H1 (cell line): ENCODE data around the gene RPL38. TPM values are rescaled to one million over a fixed set of nuclear protein-coding genes. Genes with fewer than 3 reads are reported as not detected.

ENCODE experiments used
- CTCF ChIA-PET: fragments of 300-600 bp; sonication (Branson Sonifier 250); formaldehyde crosslinking; loops from one replicate; lab custom pipeline; 2021; ENCODE audit not compliant: partially characterized antibody; lab: Charles Lee
- POLR2A ChIA-PET: fragments of 300-600 bp; sonication (Branson Sonifier 250); formaldehyde crosslinking; loops from one replicate; lab custom pipeline; 2021; ENCODE audit warnings: inconsistent platforms; ENCODE audit not compliant: partially characterized antibody; lab: Charles Lee
- DNase-seq, 2 experiments: peaks; one replicate each; pipeline versions ENCODE4 v3.0.0 to v3.0.0-alpha.2; 2010 to 2022; ENCODE audit warnings: low spot score in 2 of 2, low read depth in 1 of 2, mixed read lengths in 1 of 2
- FAIRE-seq: peaks from 2 replicates; lab custom pipeline; 2011; peaks lifted over from hg19 to GRCh38; lab: Jason Lieb, UNC
- H2AFZ ChIP-seq: 2 replicates; pipeline ENCODE4 v1.8.1; 2012; ENCODE audit warnings: low read length, inconsistent platforms
- H2AK5ac ChIP-seq: 2 replicates; pipeline ENCODE4 v1.6.1; 2013; ENCODE audit warnings: low read depth, low read length
- H2BK120ac ChIP-seq: replicated peaks from 2 replicates; pipeline ENCODE3; 2013; ENCODE audit warnings: low read depth, low read length, inconsistent platforms
- H2BK12ac ChIP-seq: 2 replicates; pipeline ENCODE4 v1.6.1; 2013; ENCODE audit warnings: low read depth, low read length
- H2BK15ac ChIP-seq: 2 replicates; pipeline ENCODE4 v1.6.1; 2013; ENCODE audit warnings: low read length
- H2BK20ac ChIP-seq: 2 replicates; pipeline ENCODE4 v1.6.1; 2013; ENCODE audit warnings: low read length
- H2BK5ac ChIP-seq: 2 replicates; pipeline ENCODE4 v1.6.1; 2013; ENCODE audit warnings: low read depth, low read length
- H3K14ac ChIP-seq: 2 replicates; pipeline ENCODE4 v1.6.1; 2013; ENCODE audit warnings: inconsistent platforms; ENCODE audit not compliant: insufficient read length
- H3K18ac ChIP-seq: 2 replicates; pipeline ENCODE4 v1.6.1; 2013; ENCODE audit warnings: low read length; ENCODE audit errors: extremely low read depth
- H3K23ac ChIP-seq: 2 replicates; pipeline ENCODE4 v1.6.1; 2013; ENCODE audit warnings: inconsistent platforms; ENCODE audit not compliant: insufficient read length
- H3K23me2 ChIP-seq: 2 replicates; pipeline ENCODE4 v1.6.1; 2013; ENCODE audit warnings: low read depth, low read length
- H3K27ac ChIP-seq: 2 replicates; pipeline ENCODE4 v1.6.1; 2011; ENCODE audit warnings: low read depth, low read length, inconsistent platforms
- H3K27me3 ChIP-seq, 4 experiments: replicated peaks in 1 of 4; 1 replicate in 1 of 4; 2 replicates in 3 of 4; pipeline versions ENCODE4 v1.6.1 to v1.8.1; 2011 to 2013; ENCODE audit warnings: low read length in 3 of 4, mild to moderate bottlenecking in 3 of 4, inconsistent platforms in 2 of 4, mixed read lengths in 2 of 4, moderate library complexity in 1 of 4; ENCODE audit not compliant: control insufficient read depth in 3 of 4, insufficient read depth in 3 of 4; ENCODE audit errors: extremely low read depth in 1 of 4
- H3K36me3 ChIP-seq, 4 experiments: 2 replicates each; pipeline versions ENCODE4 v1.6.1 to v1.8.1; 2011 to 2013; ENCODE audit warnings: mild to moderate bottlenecking in 4 of 4, low read length in 3 of 4, moderate library complexity in 2 of 4, control low read depth in 1 of 4, inconsistent platforms in 1 of 4; ENCODE audit not compliant: insufficient read depth in 4 of 4, control insufficient read depth in 2 of 4
- H3K4ac ChIP-seq: replicated peaks from 2 replicates; pipeline ENCODE3; 2013; ENCODE audit warnings: low read length, low read depth, mixed read lengths, inconsistent platforms; ENCODE audit not compliant: insufficient read length
- H3K4me1 ChIP-seq, 4 experiments: replicated peaks in 1 of 4; 1 replicate in 1 of 4; 2 replicates in 3 of 4; pipeline versions ENCODE4 v1.6.1 to v1.8.1; 2011 to 2013; ENCODE audit warnings: low read length in 3 of 4, inconsistent platforms in 2 of 4, mixed read lengths in 1 of 4; ENCODE audit not compliant: insufficient read depth in 4 of 4, control insufficient read depth in 3 of 4
- H3K4me2 ChIP-seq, 2 experiments: 2 replicates each; pipeline versions ENCODE4 v1.6.1 to v1.8.1; 2011 to 2013; ENCODE audit warnings: low read depth in 2 of 2, low read length in 2 of 2, control low read depth in 1 of 2, inconsistent platforms in 1 of 2, mild to moderate bottlenecking in 1 of 2; ENCODE audit not compliant: insufficient read depth in 1 of 2
- H3K4me3 ChIP-seq, 4 experiments: fragments of 200-600, 300-600 bp in 1 of 4; sonication (generic), shearing (Covaris generic), sonication (Bioruptor Twin) in 1 of 4; 2 replicates each; pipeline versions ENCODE4 v1.5.1 to v1.8.1; 2011 to 2016; ENCODE audit warnings: low read length in 4 of 4, low read depth in 3 of 4, control low read depth in 2 of 4, inconsistent platforms in 2 of 4, mild to moderate bottlenecking in 2 of 4, mixed read lengths in 1 of 4, moderate library complexity in 1 of 4; ENCODE audit not compliant: insufficient read depth in 2 of 4; ENCODE audit errors: extremely low read depth in 1 of 4
- H3K56ac ChIP-seq: replicated peaks from 2 replicates; pipeline ENCODE3; 2013; ENCODE audit warnings: low read depth, mild to moderate bottlenecking, mixed read lengths, low read length, inconsistent platforms; ENCODE audit not compliant: insufficient read length
- H3K79me1 ChIP-seq: 2 replicates; pipeline ENCODE4 v1.6.1; 2013; ENCODE audit warnings: low read depth, low read length, control low read depth
- H3K79me2 ChIP-seq, 2 experiments: 2 replicates each; pipeline versions ENCODE4 v1.6.1 to v1.8.1; 2012 to 2013; ENCODE audit warnings: low read length in 2 of 2, mild to moderate bottlenecking in 2 of 2, inconsistent platforms in 1 of 2; ENCODE audit not compliant: insufficient read depth in 2 of 2, control insufficient read depth in 1 of 2
- H3K9ac ChIP-seq, 4 experiments: replicated peaks in 1 of 4; 1 replicate in 1 of 4; 2 replicates in 3 of 4; pipeline versions ENCODE4 v1.6.1 to v1.8.1; 2011 to 2013; ENCODE audit warnings: low read depth in 3 of 4, low read length in 3 of 4, control low read depth in 2 of 4, mild to moderate bottlenecking in 2 of 4, moderate library complexity in 2 of 4, inconsistent platforms in 1 of 4; ENCODE audit errors: extremely low read depth in 1 of 4
- H3K9me3 ChIP-seq, 2 experiments: 2 replicates each; pipeline versions ENCODE4 v1.6.1 to v1.8.1; 2012 to 2013; ENCODE audit warnings: mild to moderate bottlenecking in 2 of 2, moderate library complexity in 2 of 2, control low read depth in 1 of 2, inconsistent platforms in 1 of 2, low read depth in 1 of 2, low read length in 1 of 2, mixed read lengths in 1 of 2; ENCODE audit not compliant: insufficient read depth in 2 of 2
- H4K20me1 ChIP-seq, 2 experiments: replicated peaks in 1 of 2; 2 replicates each; pipeline versions ENCODE3 to v1.8.1; 2011 to 2013; ENCODE audit warnings: inconsistent platforms in 2 of 2, low read length in 2 of 2, mild to moderate bottlenecking in 1 of 2; ENCODE audit not compliant: insufficient read depth in 2 of 2, control insufficient read depth in 1 of 2
- H4K5ac ChIP-seq: 2 replicates; pipeline ENCODE4 v1.6.1; 2013; ENCODE audit warnings: low read length, low read depth, mixed read lengths, inconsistent platforms; ENCODE audit not compliant: insufficient read length
- H4K8ac ChIP-seq: 2 replicates; pipeline ENCODE4 v1.8.0; 2013; ENCODE audit warnings: mild to moderate bottlenecking, moderate library complexity, low read length, inconsistent platforms; ENCODE audit not compliant: insufficient read depth; ENCODE audit errors: extremely low read depth
- H4K91ac ChIP-seq: replicated peaks from 2 replicates; pipeline ENCODE3; 2013; ENCODE audit warnings: low read length, mixed read lengths, inconsistent platforms; ENCODE audit not compliant: insufficient read length
- EZH2 ChIP-seq: fragments of 200-600 bp; sonication (generic); IDR thresholded peaks from 2 replicates; pipeline ENCODE4 v1.7.1; 2012; ENCODE audit warnings: low read depth, mild to moderate bottlenecking, moderate library complexity, low read length, inconsistent platforms; ENCODE audit not compliant: severe bottlenecking
- JUN ChIP-seq: IDR thresholded peaks from 2 replicates; pipeline ENCODE4 v1.6.1; 2011; ENCODE audit warnings: low read depth, mild to moderate bottlenecking, improper control_type of control experiment, low read length
- JUND ChIP-seq: IDR thresholded peaks from 2 replicates; pipeline ENCODE4 v1.6.1; 2011; ENCODE audit warnings: mild to moderate bottlenecking, improper control_type of control experiment, low read length
- KDM4A ChIP-seq: IDR thresholded peaks from one replicate; pipeline ENCODE4 v1.7.1; 2012; ENCODE audit warnings: low read depth, mild to moderate bottlenecking, moderate library complexity, low read length, inconsistent platforms; ENCODE audit not compliant: severe bottlenecking
- NRF1 ChIP-seq: IDR thresholded peaks from 2 replicates; pipeline ENCODE4 v1.6.1; 2011; ENCODE audit warnings: mild to moderate bottlenecking, low read depth, low read length, improper control_type of control experiment
- PHF8 ChIP-seq: fragments of 200-600 bp; sonication (generic); conservative IDR thresholded peaks from 2 replicates; pipeline ENCODE4 v1.7.1; 2012; ENCODE audit warnings: low read depth, mild to moderate bottlenecking, inconsistent platforms, low read length, moderate library complexity
- SIN3A ChIP-seq, 2 experiments: IDR thresholded peaks in 1 of 2; conservative IDR thresholded peaks in 1 of 2; 2 replicates each; pipeline ENCODE4 v1.6.1; 2011 to 2012; ENCODE audit warnings: low read length in 2 of 2, improper control_type of control experiment in 1 of 2, low read depth in 1 of 2, mild to moderate bottlenecking in 1 of 2
- SIX5 ChIP-seq: IDR thresholded peaks from 2 replicates; pipeline ENCODE4 v1.6.1; 2011; ENCODE audit warnings: mild to moderate bottlenecking, low read depth, low read length
- SRF ChIP-seq: IDR thresholded peaks from 2 replicates; pipeline ENCODE4 v1.6.1; 2011; ENCODE audit warnings: mild to moderate bottlenecking, low read depth, low read length, moderate library complexity
- TEAD4 ChIP-seq: IDR thresholded peaks from 2 replicates; pipeline ENCODE4 v1.6.1; 2012; ENCODE audit warnings: low read depth, low read length, inconsistent platforms, mixed read lengths
- WGBS, 2 experiments: shearing (Covaris generic) in 1 of 2; methylation state at CpG; one replicate each; pipeline versions ENCODE4 v1.1.6 to v1.1.7; 2013 to 2015; ENCODE audit warnings: low lambda C conversion rate in 2 of 2, mixed read lengths in 2 of 2, inconsistent platforms in 1 of 2, low coverage in 1 of 2, missing lambda C conversion rate in 1 of 2; ENCODE audit not compliant: insufficient replicate concordance in 2 of 2, insufficient coverage in 1 of 2, insufficient read length in 1 of 2; ENCODE audit errors: extremely low coverage in 1 of 2, missing lambda C conversion rate in 1 of 2; 5-methylcytosine and 5-hydroxymethylcytosine counted together
- polyA plus RNA-seq, 7 experiments: library from polyadenylated mRNA; depleted of rRNA in 3 of 7; stranded (reverse) in 5 of 7; unstranded in 2 of 7; fragments of >200 nt in 5 of 7; fragments of 200-250 nt in 2 of 7; gene quantifications; 1 replicate in 5 of 7; 2 replicates in 1 of 7; 4 replicates in 1 of 7; pipeline versions ENCODE4 v1.2.1 to v1.2.3, GENCODE V29; 2011 to 2013; ENCODE audit warnings: missing spikeins in 2 of 7, mixed read lengths in 2 of 7
- total RNA-seq: library from RNA; stranded (reverse); fragmentation: NEBNext Ultra II Directional; extraction: Animal tissue kit (Norgen Biotek cat#: 25700); gene quantifications from 2 replicates; pipeline ENCODE4 v1.2.1, GENCODE V29; 2021
- TF ChIP-seq, protein P1 (sequence below): IDR thresholded peaks from 2 replicates; pipeline ENCODE4 v1.6.1; 2011; ENCODE audit warnings: low read length, improper control_type of control experiment
- TF ChIP-seq, protein P2 (sequence below): IDR thresholded peaks from 2 replicates; pipeline ENCODE4 v1.6.1; 2012; ENCODE audit warnings: inconsistent platforms

The RPL38 gene
- total and polyA plus RNA-seq, 2 of the 8 experiments (the other 6 are each of a cell fraction or from before 2014, with no cell fraction given), result 412 to 1,195 TPM

DNA sequence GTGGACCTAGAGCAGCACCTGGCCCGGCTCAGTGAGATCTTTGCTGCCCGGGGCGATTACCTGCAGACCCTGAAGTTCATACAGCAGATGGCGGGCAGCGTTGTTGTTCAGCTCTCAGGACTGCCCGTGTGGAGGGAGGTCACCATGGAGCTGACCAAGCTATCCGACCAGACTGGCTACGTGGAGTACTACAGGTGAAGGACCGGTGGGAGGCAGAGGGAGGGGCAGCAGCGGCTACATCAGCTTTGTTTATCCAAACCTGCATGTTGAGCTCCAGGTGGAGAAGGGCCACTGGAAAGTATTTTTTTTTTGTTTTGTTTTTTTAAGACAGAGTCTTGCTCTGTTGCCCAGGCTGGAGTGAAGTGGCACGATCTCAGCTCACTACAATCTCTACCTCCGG lies 33.8 kb downstream of the RPL38 start:
- no peak for FAIRE-seq
- WGBS, 2 experiments, result 90% methylated on average over 12 of the region's 12 CpGs; no CpG with 5 or more reads in 1 of the 2 experiments
- H2AK5ac ChIP-seq, result no peak overlapping the region
- no peak for TF ChIP-seq JUND
- TF ChIP-seq NRF1, result no peak
- TF ChIP-seq KDM4A, result no peak
- no peak for TF ChIP-seq EZH2
- TF ChIP-seq, protein P1, sequence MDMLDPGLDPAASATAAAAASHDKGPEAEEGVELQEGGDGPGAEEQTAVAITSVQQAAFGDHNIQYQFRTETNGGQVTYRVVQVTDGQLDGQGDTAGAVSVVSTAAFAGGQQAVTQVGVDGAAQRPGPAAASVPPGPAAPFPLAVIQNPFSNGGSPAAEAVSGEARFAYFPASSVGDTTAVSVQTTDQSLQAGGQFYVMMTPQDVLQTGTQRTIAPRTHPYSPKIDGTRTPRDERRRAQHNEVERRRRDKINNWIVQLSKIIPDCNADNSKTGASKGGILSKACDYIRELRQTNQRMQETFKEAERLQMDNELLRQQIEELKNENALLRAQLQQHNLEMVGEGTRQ, result no peak
- TF ChIP-seq JUN, result no peak
- TF ChIP-seq TEAD4, result no peak
- no peak for TF ChIP-seq PHF8
- TF ChIP-seq SIN3A (conservative IDR thresholded peaks at IDR 0.05 in 1 of 2, IDR thresholded peaks at IDR 0.05 in 1 of 2; ENCODE audit: low read depth in 1 of 2, low read length in 2 of 2), result no peak
- no peak for TF ChIP-seq SRF
- no peak for TF ChIP-seq SIX5
- TF ChIP-seq, protein P2, sequence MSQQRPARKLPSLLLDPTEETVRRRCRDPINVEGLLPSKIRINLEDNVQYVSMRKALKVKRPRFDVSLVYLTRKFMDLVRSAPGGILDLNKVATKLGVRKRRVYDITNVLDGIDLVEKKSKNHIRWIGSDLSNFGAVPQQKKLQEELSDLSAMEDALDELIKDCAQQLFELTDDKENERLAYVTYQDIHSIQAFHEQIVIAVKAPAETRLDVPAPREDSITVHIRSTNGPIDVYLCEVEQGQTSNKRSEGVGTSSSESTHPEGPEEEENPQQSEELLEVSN, result no peak

More for the DNA sequence above, 33.8 kb downstream of the RPL38 start:
- Histone ChIP-seq H3K4ac (no peak overlapping the region), H4K91ac (no peak overlapping the region), H3K4me2 (no peak overlapping the region), H3K56ac (no peak overlapping the region), H3K36me3 (no peaks in the 10 kb centered on the region), H2BK12ac (no peak overlapping the region), H4K20me1 (no peaks in the 10 kb centered on the region), H4K5ac (no peak overlapping the region), H2AFZ (no peak overlapping the region), H3K79me2 (no peaks in the 10 kb centered on the region), H3K4me1 (peaks cover 3 to 13% (median 9%) of the 10 kb centered on the region in 4 experiments; a peak in 6 of 7 replicates), H3K18ac (no peak overlapping the region), H3K23ac (no peak overlapping the region), H3K14ac (no peak overlapping the region), H4K8ac (no peak overlapping the region), H3K27ac (no peak overlapping the region), H2BK20ac (no peak overlapping the region), H2BK120ac (no peak overlapping the region), H3K9me3 (no peaks in the 10 kb centered on the region), H3K79me1 (no peaks in the 10 kb centered on the region), H3K23me2 (no peaks in the 10 kb centered on the region), H3K27me3 (no peaks in the 10 kb centered on the region), H2BK5ac (no peak overlapping the region), H3K9ac (no peak overlapping the region), H2BK15ac (no peak overlapping the region), H3K4me3 (no peak overlapping the region)
- CTCF ChIA-PET, result interaction anchor here (0.6 to 1.2 kb wide), 5 partner anchors 11 to 978 kb away, joined by 3 to 4 read pairs (median 3); no protein-coding TSS in a partner anchor
- DNase-seq, result no peak
- POLR2A ChIA-PET, result interaction anchor here (0.6 to 1.7 kb wide), 5 partner anchors 20 to 367 kb away, joined by 3 to 10 read pairs (median 3); partner anchors contain the start of gene TTYH2
